ENCODE results near the gene TMX1. TPM values are rescaled to one million over a fixed set of nuclear protein-coding genes. Genes with fewer than 3 reads are reported as not detected.
"Not testable (repeated sequence)": the region's sequence is repeated elsewhere in the genome, so short reads cannot be mapped to it uniquely, and the experiment has no call there.

Gene TMX1
- total RNA-seq, 3 donors from 2014 or later = 31.5 to 44.1 (median 41.8) TPM

- TF ChIP-seq POLR2A (IDR thresholded peaks at IDR 0.05) (no peak), POLR2AphosphoS5 (IDR thresholded peaks at IDR 0.05) (no peak)
- TF ChIP-seq, protein P1, sequence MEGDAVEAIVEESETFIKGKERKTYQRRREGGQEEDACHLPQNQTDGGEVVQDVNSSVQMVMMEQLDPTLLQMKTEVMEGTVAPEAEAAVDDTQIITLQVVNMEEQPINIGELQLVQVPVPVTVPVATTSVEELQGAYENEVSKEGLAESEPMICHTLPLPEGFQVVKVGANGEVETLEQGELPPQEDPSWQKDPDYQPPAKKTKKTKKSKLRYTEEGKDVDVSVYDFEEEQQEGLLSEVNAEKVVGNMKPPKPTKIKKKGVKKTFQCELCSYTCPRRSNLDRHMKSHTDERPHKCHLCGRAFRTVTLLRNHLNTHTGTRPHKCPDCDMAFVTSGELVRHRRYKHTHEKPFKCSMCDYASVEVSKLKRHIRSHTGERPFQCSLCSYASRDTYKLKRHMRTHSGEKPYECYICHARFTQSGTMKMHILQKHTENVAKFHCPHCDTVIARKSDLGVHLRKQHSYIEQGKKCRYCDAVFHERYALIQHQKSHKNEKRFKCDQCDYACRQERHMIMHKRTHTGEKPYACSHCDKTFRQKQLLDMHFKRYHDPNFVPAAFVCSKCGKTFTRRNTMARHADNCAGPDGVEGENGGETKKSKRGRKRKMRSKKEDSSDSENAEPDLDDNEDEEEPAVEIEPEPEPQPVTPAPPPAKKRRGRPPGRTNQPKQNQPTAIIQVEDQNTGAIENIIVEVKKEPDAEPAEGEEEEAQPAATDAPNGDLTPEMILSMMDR (IDR thresholded peaks at IDR 0.05) = no peak
- no peaks in the 10 kb centered on the region for H3K4me1 ChIP-seq
- H3K27ac ChIP-seq = no peak overlapping the region
- H3K27me3 ChIP-seq = no peaks in the 10 kb centered on the region
- no peaks in the 10 kb centered on the region for H3K36me3 ChIP-seq
- no peak overlapping the region for H3K4me3 ChIP-seq
- H3K9me3 ChIP-seq = no peaks in the 10 kb centered on the region
- no peak for DNase-seq (ENCODE audit: low spot score in 2 of 2)
- intact Hi-C loops (cut with DNase I; ENCODE audit: low total_unique reads) = no loop called here
Observed at GRCh38 chr14:51210594-51210993, 29.5 kb upstream of the TMX1 start.

- intact Hi-C loops (cut with DNase I; ENCODE audit: low total_unique reads) = no loop called here
- H3K9me3 ChIP-seq = no peaks in the 10 kb centered on the region
- TF ChIP-seq POLR2A (IDR thresholded peaks at IDR 0.05) (no peak), POLR2AphosphoS5 (IDR thresholded peaks at IDR 0.05) (no peak)
- TF ChIP-seq, protein P1 (IDR thresholded peaks at IDR 0.05) = no peak
- no peaks in the 10 kb centered on the region for H3K36me3 ChIP-seq
- H3K27ac ChIP-seq = no peak overlapping the region
- no peak for DNase-seq (ENCODE audit: low spot score in 2 of 2)
- H3K4me3 ChIP-seq = no peak overlapping the region
- H3K4me1 ChIP-seq = no peaks in the 10 kb centered on the region
- no peaks in the 10 kb centered on the region for H3K27me3 ChIP-seq
Observed at GRCh38 chr14:51211149-51211548, 28.9 kb upstream of the TMX1 start.

DNA sequence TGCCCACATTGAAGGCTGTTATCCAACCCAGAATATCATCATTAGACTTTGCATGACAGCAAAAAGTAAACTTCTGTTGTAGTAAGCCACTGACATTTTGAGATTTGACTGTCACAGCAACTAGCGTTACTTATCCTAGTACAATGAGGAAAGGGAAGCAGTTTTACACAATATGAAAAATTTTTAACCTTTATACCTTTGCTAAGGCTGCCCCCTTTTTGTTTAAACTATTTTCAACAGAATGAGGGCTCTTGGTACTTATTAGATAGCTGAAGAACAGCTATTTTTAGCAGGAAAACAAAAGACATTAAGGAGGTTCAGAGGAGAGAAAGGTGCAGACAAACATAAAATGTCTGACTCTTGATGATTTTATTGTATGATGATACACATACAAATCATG, 23.4 kb upstream of the TMX1 start:
- Histone ChIP-seq H3K4me3 (no peak overlapping the region), H3K9me3 (no peaks in the 10 kb centered on the region), H3K4me1 (no peaks in the 10 kb centered on the region), H3K27ac (no peak overlapping the region), H3K27me3 (no peaks in the 10 kb centered on the region), H3K36me3 (no peaks in the 10 kb centered on the region)
- intact Hi-C loops (cut with DNase I; ENCODE audit: low total_unique reads) = no loop called here
- no peak for DNase-seq (ENCODE audit: low spot score in 2 of 2)
- no peak for TF ChIP-seq POLR2A (IDR thresholded peaks at IDR 0.05)

GRCh38 chr14:51219473-51220448, 20.3 kb upstream of the TMX1 start:
- TF ChIP-seq, protein P1 (IDR thresholded peaks at IDR 0.05) = peak in 2 of 3 donors; percentile 50 to 58
- TF ChIP-seq POLR2AphosphoS5 (IDR thresholded peaks at IDR 0.05) = no peak
- no peak for TF ChIP-seq POLR2A (IDR thresholded peaks at IDR 0.05)
- intact Hi-C loops (cut with DNase I; ENCODE audit: low total_unique reads) = loop anchor here (5.0 kb wide), 1 partner anchor 673 kb away; no protein-coding TSS in a partner anchor

GRCh38 chr14:51223463-51223862, 16.6 kb upstream of the TMX1 start:
- not testable (repeated sequence) for H3K27ac ChIP-seq; H3K4me1 ChIP-seq; H3K36me3 ChIP-seq; DNase-seq (ENCODE audit: low spot score in 2 of 2); H3K4me3 ChIP-seq; H3K27me3 ChIP-seq; H3K9me3 ChIP-seq
- intact Hi-C loops (cut with DNase I; ENCODE audit: low total_unique reads) = loop anchor here (5.0 kb wide), 1 partner anchor 669 kb away; no protein-coding TSS in a partner anchor

More at GRCh38 chr14:51219473-51220448, 20.3 kb upstream of the TMX1 start:
- Histone ChIP-seq H3K4me1 (no peaks in the 10 kb centered on the region), H3K9me3 (no peaks in the 10 kb centered on the region), H3K27ac (no peak overlapping the region), H3K36me3 (no peaks in the 10 kb centered on the region), H3K27me3 (no peaks in the 10 kb centered on the region), H3K4me3 (no peak overlapping the region)
- no peak for DNase-seq (ENCODE audit: low spot score in 2 of 2)

DNA sequence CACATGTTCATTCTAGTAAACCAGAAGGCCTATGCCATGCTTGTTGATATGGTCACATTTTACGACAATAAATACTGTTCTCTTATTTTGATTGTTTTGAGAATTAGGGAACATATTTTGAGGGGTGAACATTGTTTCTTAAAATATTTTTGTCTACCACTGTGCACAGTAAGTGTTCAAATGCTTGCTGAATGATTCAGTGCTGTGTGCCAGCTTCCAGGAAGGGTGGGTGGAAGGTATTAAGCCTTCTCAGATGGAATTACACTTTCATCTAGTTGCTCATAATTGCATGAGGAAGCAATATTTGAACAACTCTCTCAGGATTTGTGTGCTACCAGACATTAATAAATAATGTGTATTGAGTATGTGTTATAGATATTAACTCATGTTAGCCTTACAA, 15.5 kb upstream of the TMX1 start:
- no peak for DNase-seq (ENCODE audit: low spot score in 2 of 2)
- Histone ChIP-seq H3K4me1 (no peaks in the 10 kb centered on the region), H3K27ac (no peak overlapping the region), H3K4me3 (no peak overlapping the region), H3K36me3 (no peaks in the 10 kb centered on the region), H3K9me3 (no peaks in the 10 kb centered on the region), H3K27me3 (no peaks in the 10 kb centered on the region)
- TF ChIP-seq POLR2AphosphoS5 (IDR thresholded peaks at IDR 0.05) (no peak), POLR2A (IDR thresholded peaks at IDR 0.05) (no peak)
- TF ChIP-seq, protein P1 (IDR thresholded peaks at IDR 0.05) = no peak
- intact Hi-C loops (cut with DNase I; ENCODE audit: low total_unique reads) = loop anchor here (5.0 kb wide), 1 partner anchor 668 kb away; no protein-coding TSS in a partner anchor
